IgD-negative memory B cell (primary cell): ENCODE results near the gene FBXW9. TPM values are rescaled to one million over a fixed set of nuclear protein-coding genes. Genes with fewer than 3 reads are reported as not detected.
"Not testable (repeated sequence)": the region's sequence is repeated elsewhere in the genome, so short reads cannot be mapped to it uniquely, and the experiment has no call there.

ENCODE experiments used
- H3K27ac Mint-ChIP-seq, 3 donors: one replicate each; pipeline ENCODE4 v1.8.0; 2020 to 2022; ENCODE audit warnings: mild to moderate bottlenecking in 3 of 3, mixed read lengths in 3 of 3, moderate library complexity in 1 of 3
- H3K27me3 Mint-ChIP-seq: one replicate; pipeline ENCODE4 v1.8.0; 2021; ENCODE audit warnings: mixed read lengths
- H3K36me3 Mint-ChIP-seq: one replicate; pipeline ENCODE4 v1.8.0; 2020; ENCODE audit warnings: mild to moderate bottlenecking, mixed read lengths
- H3K4me1 Mint-ChIP-seq, 3 donors: one replicate each; pipeline ENCODE4 v1.8.0; 2020 to 2022; ENCODE audit warnings: mixed read lengths in 3 of 3, mild to moderate bottlenecking in 1 of 3
- H3K4me3 Mint-ChIP-seq, 4 donors: one replicate each; pipeline ENCODE4 v1.8.0; 2020 to 2022; ENCODE audit warnings: mild to moderate bottlenecking in 4 of 4, mixed read lengths in 4 of 4, moderate library complexity in 3 of 4
- H3K9me3 Mint-ChIP-seq, 3 donors: one replicate each; pipeline ENCODE4 v1.8.0; 2020 to 2021; ENCODE audit warnings: mixed read lengths in 3 of 3, mild to moderate bottlenecking in 1 of 3
- polyA plus RNA-seq: library from polyadenylated mRNA; unstranded; fragments of 300-500 nt; fragmentation: Illumina TruSeq; gene quantifications from one replicate; pipeline ENCODE4 v1.2.3, GENCODE V29; 2021

The FBXW9 gene
- polyA plus RNA-seq, 1 donor from 2014 or later: 5.1 TPM

- H3K36me3 Mint-ChIP-seq: peaks cover 5% of the 10 kb centered on the region
- H3K27ac Mint-ChIP-seq: peak overlapping the region; percentile 95 to 99 (median 98)
- H3K27me3 Mint-ChIP-seq: no peaks in the 10 kb centered on the region
- peaks cover 18 to 25% (median 18%) of the 10 kb centered on the region in 3 donors for H3K4me1 Mint-ChIP-seq
- H3K9me3 Mint-ChIP-seq: no peaks in the 10 kb centered on the region
- H3K4me3 Mint-ChIP-seq: peak overlapping the region; percentile 95 to 98 (median 96)
These were observed 31.8 kb downstream of the FBXW9 start for GRCh38 chr19:12664406-12665280.

- Mint-ChIP-seq H3K36me3 (peaks cover 6% of the 10 kb centered on the region), H3K4me3 (peak overlapping the region in 1 of 4 donors; percentile 29), H3K27me3 (no peaks in the 10 kb centered on the region), H3K4me1 (peaks cover 6 to 9% (median 7%) of the 10 kb centered on the region in 3 donors), H3K27ac (no peak overlapping the region), H3K9me3 (no peaks in the 10 kb centered on the region)
These were observed 35.5 kb downstream of the FBXW9 start for GRCh38 chr19:12660980-12661379.

DNA sequence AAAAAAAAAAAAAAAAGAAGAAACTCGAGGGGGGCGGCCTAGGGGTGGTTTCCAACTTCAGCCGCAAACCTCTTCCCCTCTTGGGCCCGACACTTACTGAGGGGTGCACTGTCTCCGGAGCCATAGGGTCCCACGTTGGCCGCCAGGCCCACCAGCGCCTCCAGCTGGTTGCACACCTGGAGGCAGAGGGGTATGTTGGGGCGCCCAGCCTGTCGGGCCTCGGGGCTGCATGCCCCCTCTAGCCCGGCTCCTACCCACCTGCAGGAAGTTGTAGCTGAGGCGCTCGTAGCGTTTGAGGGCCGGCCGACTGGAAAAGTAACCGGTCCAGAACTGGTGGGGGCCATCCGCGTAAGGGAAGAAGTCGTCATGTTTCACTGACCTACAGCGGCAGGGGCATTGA is 38.5 kb downstream of the FBXW9 start:
- H3K27ac Mint-ChIP-seq: no peak overlapping the region
- no peak overlapping the region for H3K4me3 Mint-ChIP-seq
- H3K36me3 Mint-ChIP-seq: peaks cover 12% of the 10 kb centered on the region
- peaks cover 0 to 4% (median 0%) of the 10 kb centered on the region in 3 donors for H3K4me1 Mint-ChIP-seq
- H3K27me3 Mint-ChIP-seq: no peaks in the 10 kb centered on the region
- H3K9me3 Mint-ChIP-seq: no peaks in the 10 kb centered on the region

DNA sequence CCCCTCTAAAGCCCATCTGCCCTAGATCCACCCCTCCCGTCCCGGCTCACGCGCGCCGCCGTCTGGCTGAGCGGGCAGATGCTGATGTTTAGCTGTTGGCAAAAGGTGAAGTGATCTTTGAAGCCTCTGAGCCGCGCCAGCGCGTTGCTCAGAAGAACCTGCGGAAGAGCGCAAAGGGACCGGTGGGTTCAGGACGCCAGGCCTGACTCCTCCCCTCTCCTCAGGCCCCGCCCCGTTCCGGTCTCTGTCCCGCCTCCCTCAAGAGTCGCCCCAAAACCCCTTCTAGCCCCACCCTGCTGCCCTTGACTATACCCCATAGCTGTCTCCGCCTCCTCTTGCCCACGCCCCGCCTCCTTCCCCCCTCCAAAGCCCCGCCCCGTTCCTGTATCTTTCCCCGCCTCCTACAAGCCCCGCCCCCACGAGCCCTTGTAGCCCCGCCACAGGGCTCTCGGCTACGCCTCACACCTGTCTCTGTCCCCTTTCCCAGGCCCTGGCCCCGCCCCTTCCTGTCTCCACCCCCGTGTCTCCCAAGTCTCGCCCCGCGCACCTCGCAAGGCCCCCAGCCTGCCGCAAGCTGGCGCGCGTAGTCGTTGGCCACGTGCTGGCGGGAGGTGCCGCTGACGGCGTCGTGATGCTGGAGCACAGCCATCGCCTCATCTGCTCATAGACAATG is 39.4 kb downstream of the FBXW9 start:
- Mint-ChIP-seq H3K9me3 (no peaks in the 10 kb centered on the region), H3K27ac (peak overlapping the region in 1 of 3 donors; percentile 16), H3K4me1 (peaks cover 0 to 4% (median 0%) of the 10 kb centered on the region in 3 donors), H3K36me3 (peaks cover 12% of the 10 kb centered on the region), H3K27me3 (no peaks in the 10 kb centered on the region), H3K4me3 (no peak overlapping the region)

DNA sequence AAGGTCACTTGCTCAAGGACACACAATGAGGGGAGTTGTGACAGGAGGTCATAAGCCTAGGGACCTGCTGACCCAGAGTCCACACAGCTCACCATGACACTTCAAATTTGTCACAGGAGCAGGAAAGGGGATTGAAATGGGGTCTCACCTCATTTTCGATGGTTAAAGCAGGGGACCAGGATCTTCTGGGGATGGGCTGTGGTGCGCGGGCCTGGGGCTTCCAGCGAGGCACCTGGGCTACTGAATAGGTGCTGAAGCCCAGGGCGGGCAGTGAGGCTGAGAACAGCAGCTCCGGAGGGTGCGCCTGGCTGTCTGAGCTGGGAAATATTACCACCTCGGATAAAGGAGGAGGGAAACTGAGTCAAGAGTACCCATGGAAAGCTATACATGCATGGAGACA is 40.9 kb downstream of the FBXW9 start:
- Mint-ChIP-seq H3K27ac (peak overlapping the region in 2 of 3 donors; percentile 80 to 82), H3K36me3 (peaks cover 12% of the 10 kb centered on the region), H3K4me3 (no peak overlapping the region), H3K9me3 (no peaks in the 10 kb centered on the region), H3K27me3 (no peaks in the 10 kb centered on the region), H3K4me1 (peaks cover 0 to 6% (median 0%) of the 10 kb centered on the region in 3 donors)

GRCh38 chr19:12652219-12652618 is 44.2 kb downstream of the FBXW9 start:
- no peaks in the 10 kb centered on the region for H3K27me3 Mint-ChIP-seq
- peaks cover 0 to 3% (median 0%) of the 10 kb centered on the region in 3 donors for H3K4me1 Mint-ChIP-seq
- peaks cover 7% of the 10 kb centered on the region for H3K36me3 Mint-ChIP-seq
- H3K4me3 Mint-ChIP-seq: no peak overlapping the region
- no peaks in the 10 kb centered on the region for H3K9me3 Mint-ChIP-seq
- H3K27ac Mint-ChIP-seq: no peak overlapping the region

DNA sequence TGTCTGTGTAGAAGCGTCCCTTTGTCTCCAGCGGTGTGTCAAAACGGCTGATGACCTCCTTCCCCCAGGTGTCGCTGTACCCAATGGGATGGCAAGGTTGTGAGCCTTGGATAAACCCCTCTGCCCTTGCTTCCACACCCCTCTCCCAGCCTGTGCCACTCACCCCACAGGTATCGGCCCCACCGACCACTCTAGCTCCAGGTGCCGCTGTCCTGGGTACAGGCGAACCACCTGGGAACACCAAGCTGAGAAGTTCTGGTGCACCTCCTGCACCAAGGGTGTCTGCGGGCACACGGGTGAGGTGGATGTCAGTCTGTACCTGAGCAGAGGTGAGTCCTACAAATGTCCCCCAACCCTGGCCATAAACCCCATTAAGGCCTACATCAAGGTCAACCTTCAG is 46.5 kb downstream of the FBXW9 start:
- Mint-ChIP-seq H3K27ac (no peak overlapping the region), H3K4me1 (peaks cover 0 to 2% (median 0%) of the 10 kb centered on the region in 3 donors), H3K27me3 (no peaks in the 10 kb centered on the region), H3K36me3 (no peaks in the 10 kb centered on the region), H3K9me3 (no peaks in the 10 kb centered on the region), H3K4me3 (no peak overlapping the region)

DNA sequence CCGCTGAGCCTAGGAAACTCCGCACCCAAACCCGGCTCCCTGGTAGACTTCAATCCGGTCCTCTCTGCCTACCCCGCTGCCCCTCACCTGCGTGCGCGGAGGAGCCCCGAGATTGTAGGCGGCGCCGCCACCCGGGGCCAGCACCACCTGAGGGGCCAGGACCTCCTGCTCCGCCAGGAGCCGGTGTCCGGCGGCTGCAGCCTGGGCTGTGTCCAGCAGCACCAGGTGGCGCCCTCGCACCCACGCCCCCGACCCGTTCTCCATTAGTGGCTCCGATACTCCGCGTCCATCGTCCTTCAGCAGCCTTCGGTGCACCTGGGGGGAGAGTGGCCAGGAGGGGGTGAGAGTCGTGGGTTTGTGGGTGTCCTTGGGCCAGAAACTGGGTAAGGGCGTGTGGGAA is 48.3 kb downstream of the FBXW9 start:
- Mint-ChIP-seq H3K4me1 (peaks cover 0 to 2% (median 0%) of the 10 kb centered on the region in 3 donors), H3K36me3 (no peaks in the 10 kb centered on the region), H3K27me3 (no peaks in the 10 kb centered on the region), H3K9me3 (no peaks in the 10 kb centered on the region), H3K4me3 (no peak overlapping the region), H3K27ac (no peak overlapping the region)

- no peak overlapping the region for H3K4me3 Mint-ChIP-seq
- H3K27ac Mint-ChIP-seq: no peak overlapping the region
- no peaks in the 10 kb centered on the region for H3K27me3 Mint-ChIP-seq
- H3K36me3 Mint-ChIP-seq: no peaks in the 10 kb centered on the region
- peaks cover 0 to 2% (median 0%) of the 10 kb centered on the region in 3 donors for H3K4me1 Mint-ChIP-seq
- no peaks in the 10 kb centered on the region for H3K9me3 Mint-ChIP-seq
These were observed 48.9 kb downstream of the FBXW9 start for GRCh38 chr19:12647490-12648071.

DNA sequence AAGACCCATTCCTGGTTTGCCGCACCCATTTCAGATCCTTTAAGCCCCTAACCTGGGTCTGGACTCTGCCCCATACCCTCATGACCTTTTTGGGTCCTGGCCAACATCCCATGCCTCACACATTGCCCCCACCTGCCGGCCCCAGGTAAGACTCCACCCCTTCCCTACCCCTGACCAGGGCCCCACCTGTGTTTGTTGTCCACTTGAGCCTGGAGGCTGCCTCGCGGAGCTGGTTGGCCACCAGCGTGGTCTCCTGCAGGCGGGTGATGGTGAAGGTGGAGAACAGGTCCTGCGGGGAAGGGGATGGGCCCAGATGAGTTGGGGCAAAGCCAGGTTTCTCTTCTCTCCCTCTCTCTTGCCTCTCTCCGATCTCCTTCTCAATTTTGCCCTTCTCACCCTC is 49.4 kb downstream of the FBXW9 start:
- no peaks in the 10 kb centered on the region for H3K27me3 Mint-ChIP-seq
- H3K27ac Mint-ChIP-seq: no peak overlapping the region
- H3K4me3 Mint-ChIP-seq: no peak overlapping the region
- H3K36me3 Mint-ChIP-seq: peaks cover 1% of the 10 kb centered on the region
- H3K4me1 Mint-ChIP-seq: peaks cover 0 to 2% (median 0%) of the 10 kb centered on the region in 3 donors
- no peaks in the 10 kb centered on the region for H3K9me3 Mint-ChIP-seq

- Mint-ChIP-seq H3K4me1 (peaks cover 0 to 2% (median 0%) of the 10 kb centered on the region in 3 donors), H3K27ac (no peak overlapping the region), H3K4me3 (no peak overlapping the region), H3K27me3 (no peaks in the 10 kb centered on the region), H3K9me3 (no peaks in the 10 kb centered on the region), H3K36me3 (peaks cover 1% of the 10 kb centered on the region)
These were observed 49.9 kb downstream of the FBXW9 start for GRCh38 chr19:12646551-12646950.

DNA sequence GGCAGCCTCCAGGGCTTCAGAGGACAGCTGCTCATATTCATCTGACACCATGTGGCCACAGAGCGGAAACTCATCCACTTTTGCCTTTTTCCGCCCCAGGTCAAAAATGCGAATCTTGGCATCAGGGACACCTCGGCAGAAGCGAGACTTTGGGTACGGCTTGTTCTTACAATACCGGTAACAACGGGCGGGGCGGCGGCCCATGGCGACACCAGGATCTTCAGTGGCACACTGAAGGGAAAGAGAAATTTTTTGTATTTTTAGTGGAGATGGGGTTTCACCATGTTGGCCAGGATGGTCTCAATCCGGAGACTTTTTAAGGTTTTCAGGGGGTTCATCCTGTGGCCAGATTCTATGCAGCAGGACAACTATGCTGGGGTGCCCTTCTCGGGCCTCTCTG is 52.7 kb downstream of the FBXW9 start:
- H3K27me3 Mint-ChIP-seq, H3K4me1 Mint-ChIP-seq, H3K9me3 Mint-ChIP-seq, H3K27ac Mint-ChIP-seq, H3K36me3 Mint-ChIP-seq, H3K4me3 Mint-ChIP-seq: not testable (repeated sequence)

GRCh38 chr19:12642506-12642905 is 53.9 kb downstream of the FBXW9 start:
- Mint-ChIP-seq H3K4me1 (peaks cover 6 to 8% (median 6%) of the 10 kb centered on the region in 3 donors), H3K36me3 (peaks cover 1% of the 10 kb centered on the region), H3K4me3 (no peak overlapping the region), H3K27me3 (no peaks in the 10 kb centered on the region), H3K9me3 (no peaks in the 10 kb centered on the region), H3K27ac (no peak overlapping the region)

GRCh38 chr19:12641456-12641855 is 55.0 kb downstream of the FBXW9 start:
- H3K27ac Mint-ChIP-seq: peak overlapping the region in 1 of 3 donors; percentile 10
- no peaks in the 10 kb centered on the region for H3K9me3 Mint-ChIP-seq
- peaks cover 6 to 8% (median 6%) of the 10 kb centered on the region in 3 donors for H3K4me1 Mint-ChIP-seq
- no peak overlapping the region for H3K4me3 Mint-ChIP-seq
- no peaks in the 10 kb centered on the region for H3K27me3 Mint-ChIP-seq
- H3K36me3 Mint-ChIP-seq: peaks cover 1% of the 10 kb centered on the region

DNA sequence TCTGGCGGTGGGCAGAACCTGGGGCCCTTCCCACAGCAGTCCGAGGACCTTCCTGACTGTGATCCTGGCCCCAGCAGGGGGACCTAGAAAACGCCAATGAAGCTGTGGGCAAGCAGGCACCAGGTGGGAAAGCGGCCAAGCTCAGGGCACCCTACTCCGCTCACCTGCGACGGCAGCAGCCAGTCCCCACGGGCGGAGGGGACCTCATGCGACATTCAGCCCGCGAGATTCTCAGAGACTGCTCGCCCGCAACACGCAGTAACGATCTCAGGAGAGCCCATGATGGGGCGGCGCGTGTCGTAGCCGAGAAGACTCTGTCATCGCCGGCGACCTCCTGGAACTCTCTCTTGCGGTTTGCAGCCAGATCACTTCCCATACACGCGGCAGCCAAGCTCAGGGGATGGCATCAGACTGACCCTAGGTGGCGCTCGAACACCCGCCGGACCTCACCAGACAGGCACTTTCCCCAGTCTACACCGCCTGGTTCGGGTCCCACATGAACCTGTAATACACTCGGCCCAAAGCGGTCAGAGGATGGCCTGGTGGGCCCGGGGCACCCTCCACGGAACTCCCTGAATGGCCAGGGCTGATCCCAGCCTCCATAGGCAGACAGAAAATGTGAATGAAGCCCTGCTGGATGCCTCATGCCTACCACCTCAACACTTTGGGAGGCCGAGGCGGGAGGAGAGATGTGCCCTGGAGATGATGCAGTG is 56.4 kb downstream of the FBXW9 start:
- no peaks in the 10 kb centered on the region for H3K9me3 Mint-ChIP-seq
- H3K27me3 Mint-ChIP-seq: no peaks in the 10 kb centered on the region
- H3K36me3 Mint-ChIP-seq: peaks cover 1% of the 10 kb centered on the region
- peaks cover 6 to 12% (median 8%) of the 10 kb centered on the region in 3 donors for H3K4me1 Mint-ChIP-seq
- peak overlapping the region; percentile 21 to 92 (median 78) for H3K4me3 Mint-ChIP-seq
- H3K27ac Mint-ChIP-seq: peak overlapping the region; percentile 34 to 60 (median 39)
